HG03039 (cell line): ENCODE results near the gene P4HB.

Experiments used
- ATAC-seq: cut with Tn5 transposase; IDR thresholded peaks from one replicate; pipeline ENCODE4 v1.9.1; 2021; ENCODE audit warnings: mild to moderate bottlenecking, moderate library complexity; ENCODE audit not compliant: unreplicated experiment

P4HB gene

DNA sequence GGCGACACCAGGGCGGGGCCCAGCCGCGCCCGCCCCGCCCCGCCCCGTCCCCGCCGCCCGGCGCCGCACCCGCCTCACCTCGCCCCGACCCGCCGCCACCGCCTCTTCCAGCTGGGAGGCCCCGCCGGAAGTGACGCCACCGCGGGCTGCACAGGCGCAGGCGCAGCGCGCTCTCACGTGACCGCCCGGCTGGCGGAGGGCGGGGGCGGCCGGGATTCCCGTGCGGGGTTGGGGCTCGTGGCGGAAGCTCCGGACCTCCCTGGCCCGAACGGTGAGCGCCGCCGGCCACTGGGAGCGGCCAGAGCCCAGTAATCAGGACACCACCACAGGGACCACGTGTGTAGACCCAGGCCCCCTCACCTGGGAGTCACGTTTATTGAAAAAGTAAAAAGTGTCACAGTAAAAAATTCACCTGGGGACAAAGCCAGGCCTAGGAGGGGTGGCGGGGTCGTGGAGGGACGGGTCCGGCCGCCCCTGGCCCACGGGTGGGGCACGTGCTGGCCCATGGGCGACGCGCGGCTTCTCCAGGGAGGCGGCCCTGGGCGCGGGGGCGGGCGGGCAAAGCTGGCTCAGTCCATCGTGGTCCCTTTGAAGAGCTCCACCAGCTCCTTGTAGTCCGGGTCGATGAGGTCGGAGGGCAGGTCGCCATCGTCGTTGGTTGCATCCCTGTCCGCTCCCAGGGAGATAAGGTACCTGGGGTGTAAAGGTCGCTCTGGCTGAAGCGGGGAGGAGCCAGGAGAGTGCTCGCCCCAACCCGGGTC is 27.0 kb downstream of the P4HB start, which contains the start of gene MCRIP1:
Gene MCRIP1, minus strand, starts transcription at position 132 of the 761 bp plus-strand sequence. CDS start 8,785 bp downstream, outside the sequence.
- peak; percentile 74 for ATAC-seq

GRCh38 chr17:81832608-81833159 is 27.7 kb downstream of the P4HB start:
- ATAC-seq = peak; percentile 6

- ATAC-seq = no peak
These were observed 28.3 kb downstream of the P4HB start for GRCh38 chr17:81831957-81832607.

GRCh38 chr17:81831563-81831956 is 28.8 kb downstream of the P4HB start:
- no peak for ATAC-seq

- no peak for ATAC-seq
These were observed 30.5 kb downstream of the P4HB start for GRCh38 chr17:81829858-81830257.

- no peak for ATAC-seq
These were observed 31.7 kb downstream of the P4HB start for GRCh38 chr17:81828656-81829055.

DNA sequence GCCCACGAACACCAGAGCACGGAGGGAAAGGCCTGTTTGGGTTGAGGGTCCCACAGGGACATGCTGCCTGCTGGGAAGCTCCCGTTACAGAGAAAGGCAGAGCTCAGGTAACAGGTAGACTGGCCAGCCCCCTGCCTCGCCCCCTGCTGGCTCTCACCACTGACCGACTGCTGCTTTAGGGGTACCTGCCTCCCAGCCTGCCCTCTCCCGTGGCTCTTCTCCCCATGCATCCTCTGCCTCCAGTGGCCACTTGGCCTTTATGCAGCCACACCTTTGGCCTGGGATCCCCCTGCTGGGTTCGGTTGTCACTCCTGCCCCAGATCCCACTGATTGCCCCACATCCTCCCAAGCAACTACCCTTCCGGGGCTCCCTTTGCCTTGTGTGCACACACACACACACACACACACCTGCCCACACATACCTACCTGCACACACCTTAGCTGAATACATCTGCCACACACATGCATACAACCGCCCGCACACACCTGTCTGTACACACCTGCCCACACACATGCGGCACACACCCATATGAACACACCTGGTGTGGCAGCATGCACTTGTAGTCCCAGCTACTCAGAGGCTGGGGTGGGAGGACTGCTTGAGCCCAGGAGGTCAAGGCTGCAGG is 34.4 kb downstream of the P4HB start:
- no peak for ATAC-seq

- no peak for ATAC-seq
These were observed 35.7 kb downstream of the P4HB start for GRCh38 chr17:81824595-81824994.

GRCh38 chr17:81823820-81824550 is 36.4 kb downstream of the P4HB start:
- no peak for ATAC-seq

GRCh38 chr17:81822996-81823819 is 37.1 kb downstream of the P4HB start:
- no peak for ATAC-seq

DNA sequence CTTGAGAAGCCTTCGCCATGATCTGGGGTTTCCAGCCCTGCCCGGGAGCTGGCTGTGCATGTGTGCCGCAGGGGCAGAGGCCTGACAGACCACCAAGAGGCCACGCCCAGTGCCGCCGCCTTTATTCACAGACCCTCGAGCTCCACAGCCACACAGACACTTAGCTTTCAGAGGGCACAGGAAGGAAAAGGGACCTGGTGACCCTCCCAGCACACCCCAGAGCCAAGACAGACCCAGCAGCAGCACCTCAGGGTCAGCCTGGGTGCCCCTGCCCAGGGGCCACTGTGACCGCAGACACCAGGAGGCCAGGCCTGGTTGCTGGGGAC is 38.1 kb downstream of the P4HB start:
- no peak for ATAC-seq

DNA sequence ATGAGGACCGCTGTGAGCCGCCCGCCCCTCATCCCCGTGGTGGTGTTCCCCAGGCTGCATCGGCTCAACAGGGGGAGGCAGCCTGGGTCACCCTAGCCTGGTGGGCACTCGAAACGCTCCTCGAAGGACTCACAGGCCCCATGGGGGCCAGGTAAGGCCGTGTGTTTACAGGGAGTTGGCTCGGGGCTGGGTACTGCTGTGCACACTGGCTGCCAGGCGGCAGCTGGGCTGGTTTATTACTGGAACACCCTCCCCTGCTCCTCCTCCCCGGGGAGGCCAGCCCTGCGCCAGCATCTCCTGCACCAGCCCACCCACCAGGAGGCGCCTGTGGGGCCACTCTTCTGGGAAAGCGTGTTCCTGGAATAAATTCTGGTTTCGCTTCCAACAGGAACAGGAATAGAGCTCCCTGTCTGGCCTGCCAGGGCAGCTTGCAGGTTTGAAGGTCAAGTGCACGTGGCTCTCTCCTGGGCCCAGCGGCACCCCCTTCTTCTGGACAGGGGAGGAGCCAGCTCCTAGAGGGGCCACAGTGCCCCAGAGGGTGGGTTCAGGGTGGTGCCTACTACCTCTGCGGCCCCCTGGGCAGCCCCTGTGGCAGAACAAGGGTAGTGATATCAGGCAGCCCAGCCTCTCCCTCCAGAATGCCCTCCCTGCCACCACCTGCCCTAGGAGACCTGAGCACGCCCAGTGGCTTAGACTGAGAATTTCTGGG is 38.6 kb downstream of the P4HB start:
- ATAC-seq = no peak

DNA sequence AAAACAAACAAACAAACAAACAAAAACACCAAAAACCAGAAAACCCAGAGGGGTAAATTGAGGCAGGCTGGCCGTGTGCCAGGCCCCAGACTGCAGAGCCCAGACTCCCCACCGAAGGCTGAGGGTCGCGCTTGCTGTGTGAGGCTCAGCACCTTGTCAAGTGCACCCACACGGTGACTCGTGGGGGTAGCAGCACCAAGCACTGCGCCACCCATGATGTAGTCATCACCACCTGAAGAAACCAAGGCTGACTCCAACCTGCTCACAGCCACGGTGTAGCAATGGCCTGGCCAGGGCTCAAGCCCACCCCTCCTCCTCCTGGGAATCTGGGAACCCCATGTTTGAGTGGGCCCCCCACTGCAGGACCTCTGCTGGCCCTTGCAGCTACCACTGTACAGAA is 39.2 kb downstream of the P4HB start:
- ATAC-seq = no peak

DNA sequence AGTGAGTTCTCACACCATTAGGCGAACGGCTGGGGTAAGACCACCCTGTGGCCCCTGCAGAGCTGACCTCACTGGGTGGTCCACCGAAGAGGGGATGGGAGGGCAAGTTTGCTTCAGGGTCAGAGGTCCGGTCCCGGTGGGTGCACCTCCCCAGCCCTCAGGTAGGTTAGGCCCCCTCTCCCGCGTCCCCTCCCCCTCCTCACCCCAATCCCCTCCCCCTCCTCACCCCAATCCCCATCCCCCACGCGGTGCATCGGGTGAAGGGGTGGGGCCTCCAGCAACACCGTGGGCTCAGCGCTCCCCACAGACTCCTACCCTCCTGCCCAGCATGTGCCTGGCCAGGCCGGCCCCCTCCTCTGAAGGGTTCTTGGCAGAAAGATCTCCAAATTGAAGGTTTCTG is 40.6 kb downstream of the P4HB start:
- no peak for ATAC-seq

DNA sequence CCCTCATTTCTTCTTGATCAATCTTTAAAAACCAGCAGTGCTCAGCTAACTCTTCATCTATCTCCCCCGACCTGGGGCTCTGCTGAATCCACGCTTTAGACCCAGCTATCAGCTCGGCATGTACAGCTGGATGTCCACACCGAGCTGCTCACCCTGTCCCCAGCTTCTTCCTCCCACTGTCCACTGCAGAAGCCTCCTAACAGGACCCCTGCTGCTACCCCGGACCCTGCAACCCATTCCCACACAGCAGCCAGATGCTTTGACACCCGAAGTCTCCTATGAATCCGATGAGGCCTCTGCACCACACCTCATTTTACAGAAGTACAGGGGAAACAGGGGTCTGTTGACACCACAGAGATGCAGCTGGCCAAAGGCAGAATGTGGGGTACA is 42.6 kb downstream of the P4HB start:
- ATAC-seq = no peak

DNA sequence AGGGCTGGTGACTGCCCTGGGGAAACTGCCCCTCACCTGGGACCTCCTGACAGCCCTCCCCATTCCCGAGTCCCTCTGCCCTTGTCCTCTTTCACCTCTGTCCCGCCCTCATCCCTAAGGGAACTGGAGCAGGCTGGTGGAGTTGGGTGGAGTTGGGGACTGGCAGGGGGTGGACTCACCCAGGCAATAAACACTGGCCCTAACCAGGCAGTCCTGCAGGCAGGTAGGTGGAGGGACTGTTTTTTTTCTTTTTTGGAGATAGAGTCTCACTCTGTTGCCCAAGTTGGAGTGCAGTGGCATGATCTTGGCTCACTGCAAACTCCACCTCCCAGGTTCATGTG is 44.7 kb downstream of the P4HB start:
- ATAC-seq = no peak

GRCh38 chr17:81814748-81815645 is 45.3 kb downstream of the P4HB start:
- no peak for ATAC-seq

- no peak for ATAC-seq
These were observed 46.3 kb downstream of the P4HB start for GRCh38 chr17:81813861-81814683.
